ENCODE measurements around the gene SHB.

DNA sequence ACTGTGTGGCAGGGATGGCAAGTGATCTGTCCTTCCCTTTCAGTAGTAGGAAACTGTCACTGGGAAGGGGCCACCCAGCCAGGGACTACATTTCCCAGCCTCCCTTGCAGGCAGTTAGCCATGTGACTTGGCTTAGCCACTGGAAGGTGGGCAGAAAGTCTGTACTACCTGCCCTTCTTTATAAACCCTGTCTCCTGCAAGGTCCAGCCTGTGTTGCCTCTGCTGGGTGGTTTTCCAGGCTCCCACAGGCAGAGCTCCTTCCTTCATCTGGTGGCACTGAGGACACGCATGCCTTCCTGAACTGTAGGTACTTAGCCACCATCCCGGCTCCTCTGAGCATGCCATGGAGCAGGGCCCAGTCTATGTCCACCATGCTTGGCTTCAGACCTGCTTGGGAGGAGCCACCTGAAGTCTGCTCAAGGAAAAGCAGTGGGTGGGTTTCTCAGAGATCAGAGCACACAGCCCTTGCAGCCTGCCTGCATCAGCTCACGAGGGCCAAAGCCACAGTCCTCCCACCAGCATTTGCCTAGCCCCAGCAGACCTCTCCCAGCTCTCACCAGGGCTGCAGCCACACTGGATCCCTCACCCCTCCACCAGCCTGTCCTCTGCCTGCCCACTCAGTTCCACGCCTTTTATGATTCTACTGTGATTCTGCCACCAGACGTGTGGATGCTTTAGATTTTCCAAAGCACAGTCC is 148.4 kb downstream of the SHB start:
- TF ChIP-seq, protein P1, sequence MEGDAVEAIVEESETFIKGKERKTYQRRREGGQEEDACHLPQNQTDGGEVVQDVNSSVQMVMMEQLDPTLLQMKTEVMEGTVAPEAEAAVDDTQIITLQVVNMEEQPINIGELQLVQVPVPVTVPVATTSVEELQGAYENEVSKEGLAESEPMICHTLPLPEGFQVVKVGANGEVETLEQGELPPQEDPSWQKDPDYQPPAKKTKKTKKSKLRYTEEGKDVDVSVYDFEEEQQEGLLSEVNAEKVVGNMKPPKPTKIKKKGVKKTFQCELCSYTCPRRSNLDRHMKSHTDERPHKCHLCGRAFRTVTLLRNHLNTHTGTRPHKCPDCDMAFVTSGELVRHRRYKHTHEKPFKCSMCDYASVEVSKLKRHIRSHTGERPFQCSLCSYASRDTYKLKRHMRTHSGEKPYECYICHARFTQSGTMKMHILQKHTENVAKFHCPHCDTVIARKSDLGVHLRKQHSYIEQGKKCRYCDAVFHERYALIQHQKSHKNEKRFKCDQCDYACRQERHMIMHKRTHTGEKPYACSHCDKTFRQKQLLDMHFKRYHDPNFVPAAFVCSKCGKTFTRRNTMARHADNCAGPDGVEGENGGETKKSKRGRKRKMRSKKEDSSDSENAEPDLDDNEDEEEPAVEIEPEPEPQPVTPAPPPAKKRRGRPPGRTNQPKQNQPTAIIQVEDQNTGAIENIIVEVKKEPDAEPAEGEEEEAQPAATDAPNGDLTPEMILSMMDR (IDR thresholded peaks at IDR 0.05; ENCODE audit: poor library complexity), result no peak
- TF ChIP-seq EZH2 (IDR thresholded peaks at IDR 0.05; ENCODE audit: borderline replicate concordance), result no peak
